ENCODE results near the gene IGSF21. TPM values are rescaled to one million over a fixed set of nuclear protein-coding genes. Genes with fewer than 3 reads are reported as not detected.

The IGSF21 gene
- total RNA-seq, 1 donor from 2014 or later, result 3.2 TPM

DNA sequence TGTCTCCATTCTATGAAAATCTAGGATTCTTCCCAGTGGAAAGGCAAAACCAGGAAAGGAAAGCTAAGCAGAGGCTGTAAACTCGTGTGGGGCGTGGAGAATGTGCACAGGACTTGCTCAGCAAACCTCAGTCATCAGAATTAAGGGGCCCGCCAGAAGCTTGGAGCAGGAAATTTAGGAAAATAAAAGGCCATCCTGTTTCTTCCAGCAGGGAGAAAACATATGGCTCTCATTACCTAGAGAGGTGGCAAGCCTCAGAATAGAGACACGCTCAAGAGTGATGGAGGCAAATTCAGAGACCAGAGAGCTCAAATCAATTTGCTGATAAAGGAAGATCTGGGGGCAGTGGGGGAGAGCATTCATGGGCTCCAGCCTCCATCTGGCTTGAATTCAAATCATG is 221.2 kb downstream of the IGSF21 start:
- H3K27me3 ChIP-seq, result no peaks in the 10 kb centered on the region
- DNase-seq (ENCODE audit: extremely low spot score in 2 of 2), result no peak
- intact Hi-C loops (cut with DNase I), result no loop called here
- no peak overlapping the region for H3K4me3 ChIP-seq
- H3K9me3 ChIP-seq, result no peaks in the 10 kb centered on the region
- no peaks in the 10 kb centered on the region for H3K36me3 ChIP-seq
- TF ChIP-seq POLR2A (IDR thresholded peaks at IDR 0.05) (no peak), POLR2AphosphoS5 (IDR thresholded peaks at IDR 0.05; ENCODE audit: insufficient read depth in 1 of 2, low read depth in 1 of 2) (no peak)
- TF ChIP-seq, protein P1, sequence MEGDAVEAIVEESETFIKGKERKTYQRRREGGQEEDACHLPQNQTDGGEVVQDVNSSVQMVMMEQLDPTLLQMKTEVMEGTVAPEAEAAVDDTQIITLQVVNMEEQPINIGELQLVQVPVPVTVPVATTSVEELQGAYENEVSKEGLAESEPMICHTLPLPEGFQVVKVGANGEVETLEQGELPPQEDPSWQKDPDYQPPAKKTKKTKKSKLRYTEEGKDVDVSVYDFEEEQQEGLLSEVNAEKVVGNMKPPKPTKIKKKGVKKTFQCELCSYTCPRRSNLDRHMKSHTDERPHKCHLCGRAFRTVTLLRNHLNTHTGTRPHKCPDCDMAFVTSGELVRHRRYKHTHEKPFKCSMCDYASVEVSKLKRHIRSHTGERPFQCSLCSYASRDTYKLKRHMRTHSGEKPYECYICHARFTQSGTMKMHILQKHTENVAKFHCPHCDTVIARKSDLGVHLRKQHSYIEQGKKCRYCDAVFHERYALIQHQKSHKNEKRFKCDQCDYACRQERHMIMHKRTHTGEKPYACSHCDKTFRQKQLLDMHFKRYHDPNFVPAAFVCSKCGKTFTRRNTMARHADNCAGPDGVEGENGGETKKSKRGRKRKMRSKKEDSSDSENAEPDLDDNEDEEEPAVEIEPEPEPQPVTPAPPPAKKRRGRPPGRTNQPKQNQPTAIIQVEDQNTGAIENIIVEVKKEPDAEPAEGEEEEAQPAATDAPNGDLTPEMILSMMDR (IDR thresholded peaks at IDR 0.05), result no peak
- no peak overlapping the region for H3K27ac ChIP-seq
- H3K4me1 ChIP-seq, result peaks cover 5% of the 10 kb centered on the region

DNA sequence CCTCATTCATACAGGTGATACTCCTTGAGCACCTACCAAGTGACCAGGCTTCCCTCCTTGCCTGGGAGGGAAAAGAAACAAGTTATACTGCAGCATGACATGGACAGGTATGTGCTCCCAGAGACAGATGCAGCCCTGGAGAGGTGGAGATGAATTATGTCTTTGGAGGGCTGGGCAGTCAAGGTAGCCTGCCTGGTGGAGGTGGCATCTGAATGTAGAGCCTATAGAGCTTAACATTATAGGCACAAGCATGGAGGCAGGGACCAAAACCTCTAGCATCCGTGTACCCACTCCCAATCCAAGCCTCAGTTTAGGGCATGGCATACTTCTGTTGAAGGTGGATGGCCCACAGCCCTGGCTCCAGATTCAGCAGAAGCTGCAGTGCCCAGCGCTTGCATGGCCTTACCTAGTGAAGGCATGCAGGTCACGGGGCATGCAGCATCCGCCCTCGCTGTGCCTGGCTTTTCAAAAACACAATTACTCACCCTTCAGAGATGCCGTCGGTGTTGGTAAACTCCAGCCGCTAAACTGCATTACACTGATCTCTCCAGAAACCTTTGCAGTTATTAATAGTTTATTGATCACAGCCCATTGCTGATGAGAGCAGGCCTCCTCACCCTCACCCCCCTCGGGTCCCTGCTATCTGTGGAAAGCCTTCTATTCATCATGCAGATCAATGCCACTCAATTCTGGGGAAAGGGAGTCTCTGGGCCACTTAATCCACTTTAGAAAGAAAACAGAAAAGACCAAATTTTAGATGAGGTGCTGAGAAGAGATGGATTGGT is 222.1 kb downstream of the IGSF21 start:
- no peaks in the 10 kb centered on the region for H3K9me3 ChIP-seq
- DNase-seq (ENCODE audit: extremely low spot score in 2 of 2), result no peak
- H3K4me1 ChIP-seq, result peaks cover 5% of the 10 kb centered on the region
- H3K27ac ChIP-seq, result no peak overlapping the region
- TF ChIP-seq, protein P1 (IDR thresholded peaks at IDR 0.05), result no peak
- no peak for TF ChIP-seq POLR2A (IDR thresholded peaks at IDR 0.05)
- H3K27me3 ChIP-seq, result no peaks in the 10 kb centered on the region
- H3K36me3 ChIP-seq, result no peaks in the 10 kb centered on the region
- intact Hi-C loops (cut with DNase I), result no loop called here
- no peak overlapping the region for H3K4me3 ChIP-seq

DNA sequence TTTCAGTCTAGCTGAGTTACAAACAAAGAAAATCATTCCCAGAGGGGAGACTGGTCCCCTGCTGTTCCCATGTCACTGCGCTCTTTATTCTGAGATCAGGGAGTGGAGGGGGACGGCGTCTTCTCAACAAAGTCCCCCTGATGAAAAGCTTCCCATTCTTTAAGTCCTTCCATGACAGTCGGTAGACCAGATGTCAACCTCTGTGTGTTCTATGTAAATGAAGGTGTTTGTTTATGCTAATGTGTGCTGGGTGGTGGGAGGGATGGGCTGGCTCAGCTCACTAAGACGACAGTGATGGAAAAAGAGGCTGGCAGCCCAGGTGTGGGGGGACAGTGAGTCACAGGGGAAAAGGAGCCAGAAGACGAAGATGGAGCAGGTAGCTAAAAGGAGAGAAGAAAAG is 225.0 kb downstream of the IGSF21 start:
- intact Hi-C loops (cut with DNase I), result no loop called here
- H3K27ac ChIP-seq, result no peak overlapping the region
- H3K27me3 ChIP-seq, result no peaks in the 10 kb centered on the region

DNA sequence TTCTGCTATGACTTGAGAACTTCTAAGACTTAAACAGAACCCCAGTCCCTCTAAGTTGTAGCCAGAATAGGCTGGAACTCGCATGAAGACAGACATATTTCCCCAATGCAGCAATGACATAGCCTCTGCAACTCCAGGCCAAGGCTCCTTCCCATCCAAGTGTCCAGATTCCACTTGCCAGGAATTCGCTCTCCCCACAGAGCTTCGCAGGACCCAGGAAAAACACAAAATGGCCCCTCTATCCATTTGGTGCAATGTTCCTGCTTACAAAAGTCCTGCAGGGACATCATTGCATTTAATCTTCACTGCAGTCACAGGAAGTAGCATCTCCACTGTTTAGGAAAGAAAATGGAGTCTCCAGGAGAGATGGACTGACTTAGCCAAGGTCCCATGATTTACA is 225.6 kb downstream of the IGSF21 start:
- DNase-seq (ENCODE audit: extremely low spot score in 2 of 2), result no peak
- intact Hi-C loops (cut with DNase I), result no loop called here
- Histone ChIP-seq H3K4me1 (no peaks in the 10 kb centered on the region), H3K27ac (no peak overlapping the region), H3K27me3 (no peaks in the 10 kb centered on the region), H3K9me3 (no peaks in the 10 kb centered on the region), H3K4me3 (no peak overlapping the region), H3K36me3 (no peaks in the 10 kb centered on the region)
- no peak for TF ChIP-seq POLR2AphosphoS5 (IDR thresholded peaks at IDR 0.05; ENCODE audit: insufficient read depth in 1 of 2, low read depth in 1 of 2)
- TF ChIP-seq, protein P1 (IDR thresholded peaks at IDR 0.05), result no peak
- TF ChIP-seq POLR2A (IDR thresholded peaks at IDR 0.05), result no peak

More for the DNA sequence above, 225.0 kb downstream of the IGSF21 start:
- no peak for TF ChIP-seq POLR2AphosphoS5 (IDR thresholded peaks at IDR 0.05; ENCODE audit: insufficient read depth in 1 of 2, low read depth in 1 of 2)
- TF ChIP-seq, protein P1 (IDR thresholded peaks at IDR 0.05), result no peak
- TF ChIP-seq POLR2A (IDR thresholded peaks at IDR 0.05), result no peak
- Histone ChIP-seq H3K9me3 (no peaks in the 10 kb centered on the region), H3K4me3 (no peak overlapping the region), H3K4me1 (no peaks in the 10 kb centered on the region), H3K36me3 (no peaks in the 10 kb centered on the region)
- DNase-seq (ENCODE audit: extremely low spot score in 2 of 2), result no peak

DNA sequence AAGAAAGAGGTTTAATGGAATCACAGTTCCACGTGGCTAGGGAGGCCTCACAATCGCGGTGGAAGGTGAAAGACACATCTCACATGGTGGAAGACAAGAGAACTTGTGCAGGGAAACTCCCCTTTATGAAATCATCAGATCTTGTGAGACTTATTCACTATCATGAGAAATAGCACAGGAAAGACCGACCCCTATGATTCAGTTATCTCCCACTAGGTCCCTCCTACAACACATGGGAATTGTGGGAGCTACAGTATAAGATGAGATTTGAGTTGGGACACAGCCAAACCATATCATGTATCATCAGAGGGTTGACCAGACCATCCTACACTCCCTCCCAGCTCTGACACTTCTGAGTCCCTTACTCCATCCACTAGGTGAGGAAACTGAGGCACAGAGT is 229.2 kb downstream of the IGSF21 start:
- H3K27me3 ChIP-seq, result no peaks in the 10 kb centered on the region
- intact Hi-C loops (cut with DNase I), result no loop called here

More for the DNA sequence above, 229.2 kb downstream of the IGSF21 start:
- no peaks in the 10 kb centered on the region for H3K36me3 ChIP-seq
- H3K4me3 ChIP-seq, result no peak overlapping the region
- no peaks in the 10 kb centered on the region for H3K4me1 ChIP-seq
- H3K27ac ChIP-seq, result no peak overlapping the region
- no peak for DNase-seq (ENCODE audit: extremely low spot score in 2 of 2)
- TF ChIP-seq, protein P1 (IDR thresholded peaks at IDR 0.05), result no peak
- TF ChIP-seq POLR2AphosphoS5 (IDR thresholded peaks at IDR 0.05; ENCODE audit: insufficient read depth in 1 of 2, low read depth in 1 of 2), result no peak
- no peak for TF ChIP-seq POLR2A (IDR thresholded peaks at IDR 0.05)
- H3K9me3 ChIP-seq, result no peaks in the 10 kb centered on the region

All from vagina (tissue), 2 donors.